Endothelial cell of umbilical vein (primary cell): Measurements from ENCODE around the gene CD164L2. TPM values are rescaled to one million over a fixed set of nuclear protein-coding genes. Genes with fewer than 3 reads are reported as not detected.

Experiments
- BruUV-seq: library from RNA; stranded (reverse); fragments of 400-500 nt; replicated peaks from 2 replicates; lab custom pipeline; 2021; lab: Mats Ljungman, UMichigan
- CTCF ChIA-PET: fragments of 300-600, 350-600 bp; sonication (Branson Sonifier 250); formaldehyde crosslinking; loops from one replicate; lab custom pipeline; 2021; ENCODE audit warnings: antibody characterized with exemption, inconsistent platforms; lab: Charles Lee
- POLR2A ChIA-PET: fragments of 300-600, 350-600 bp; sonication (Branson Sonifier 250); formaldehyde crosslinking; loops from one replicate; lab custom pipeline; 2021; ENCODE audit warnings: antibody characterized with exemption, inconsistent platforms; lab: Charles Lee
- DNase-seq: peaks from one replicate; pipeline ENCODE4 v3.0.0-alpha.2; 2011; ENCODE audit warnings: low read depth, low spot score
- FAIRE-seq: peaks from 2 replicates; lab custom pipeline; 2011; peaks lifted over from hg19 to GRCh38; lab: Jason Lieb, UNC
- H2AFZ ChIP-seq: 2 replicates; pipeline ENCODE4 v1.6.0; 2012; ENCODE audit warnings: low read depth, low read length, control low read depth, inconsistent platforms
- H3K27ac ChIP-seq: 2 replicates; pipeline ENCODE4 v1.5.1; 2011; ENCODE audit warnings: low read depth, mild to moderate bottlenecking, control low read depth, low read length, moderate library complexity; ENCODE audit not compliant: insufficient read depth
- H3K27me3 ChIP-seq, 2 experiments: 2 replicates each; pipeline versions ENCODE4 v1.6.0 to v1.6.1; 2011; ENCODE audit warnings: low read length in 2 of 2, mixed read lengths in 1 of 2; ENCODE audit not compliant: control insufficient read depth in 2 of 2, insufficient read depth in 2 of 2
- H3K36me3 ChIP-seq, 2 experiments: 2 replicates in 1 of 2; 3 replicates in 1 of 2; pipeline ENCODE4 v1.5.1; 2011; ENCODE audit warnings: low read length in 2 of 2, mild to moderate bottlenecking in 1 of 2, moderate library complexity in 1 of 2; ENCODE audit not compliant: control insufficient read depth in 2 of 2, insufficient read depth in 2 of 2; ENCODE audit errors: extremely low read depth in 1 of 2
- H3K4me1 ChIP-seq: 3 replicates; pipeline ENCODE4 v1.5.1; 2011; ENCODE audit warnings: mild to moderate bottlenecking, low read length; ENCODE audit not compliant: control insufficient read depth, insufficient read depth; ENCODE audit errors: extremely low read depth
- H3K4me2 ChIP-seq: 2 replicates; pipeline ENCODE4 v1.6.1; 2011; ENCODE audit warnings: low read length, control low read depth, mixed read lengths; ENCODE audit not compliant: insufficient read depth
- H3K4me3 ChIP-seq, 3 experiments: fragments of 200-600 bp in 1 of 3; sonication (generic), shearing (Covaris generic) in 1 of 3; replicated peaks in 1 of 3; 2 replicates each; pipeline ENCODE4 v1.5.1; 2011 to 2016; ENCODE audit warnings: control low read depth in 3 of 3, low read length in 3 of 3, mild to moderate bottlenecking in 2 of 3, inconsistent platforms in 1 of 3, low read depth in 1 of 3, moderate library complexity in 1 of 3; ENCODE audit not compliant: insufficient read depth in 1 of 3
- H3K79me2 ChIP-seq: 2 replicates; pipeline ENCODE4 v1.6.0; 2012; ENCODE audit warnings: low read length, inconsistent platforms; ENCODE audit not compliant: control insufficient read depth, insufficient read depth
- H3K9ac ChIP-seq: replicated peaks from 2 replicates; pipeline ENCODE3; 2011; ENCODE audit warnings: low read length, control low read depth; ENCODE audit not compliant: insufficient read depth; ENCODE audit errors: extremely low read depth
- H3K9me1 ChIP-seq: replicated peaks from 3 replicates; pipeline ENCODE4 v1.6.0; 2011; ENCODE audit warnings: mild to moderate bottlenecking, low read length; ENCODE audit not compliant: control insufficient read depth, insufficient read depth; ENCODE audit errors: extremely low read depth
- H3K9me3 ChIP-seq: replicated peaks from 2 replicates; pipeline ENCODE4 v1.5.1; 2012; ENCODE audit warnings: low read length, inconsistent platforms; ENCODE audit not compliant: control insufficient read depth, insufficient read depth
- H4K20me1 ChIP-seq: replicated peaks from 2 replicates; pipeline ENCODE3; 2011; ENCODE audit warnings: mild to moderate bottlenecking, low read length; ENCODE audit not compliant: control insufficient read depth, insufficient read depth; ENCODE audit errors: extremely low read depth
- EZH2 ChIP-seq: IDR thresholded peaks from 2 replicates; pipeline ENCODE4 v1.6.1; 2012; ENCODE audit warnings: borderline replicate concordance, low read depth, mild to moderate bottlenecking, moderate library complexity, low read length, inconsistent platforms; ENCODE audit not compliant: severe bottlenecking
- FOS ChIP-seq: IDR thresholded peaks from 2 replicates; pipeline ENCODE4 v1.6.1; 2011; ENCODE audit warnings: mild to moderate bottlenecking, low read length, moderate library complexity, borderline replicate concordance; ENCODE audit not compliant: insufficient read depth
- GATA2 ChIP-seq: IDR thresholded peaks from 2 replicates; pipeline ENCODE4 v1.7.0; 2011; ENCODE audit warnings: low read depth, mild to moderate bottlenecking, moderate library complexity, mixed read lengths, low read length; ENCODE audit not compliant: insufficient read length, insufficient read depth
- JUN ChIP-seq: IDR thresholded peaks from 2 replicates; pipeline ENCODE4 v1.6.1; 2011; ENCODE audit warnings: borderline replicate concordance, low read depth; ENCODE audit not compliant: insufficient read length, insufficient read depth
- MYC ChIP-seq: IDR thresholded peaks from one replicate; pipeline ENCODE4 v1.6.1; 2011; ENCODE audit warnings: mild to moderate bottlenecking, low read depth, low read length
- POLR2A ChIP-seq: IDR thresholded peaks from 2 replicates; pipeline ENCODE4 v1.6.1; 2012; ENCODE audit warnings: low read depth, mild to moderate bottlenecking, control low read depth, low read length
- POLR2AphosphoS5 ChIP-seq: IDR thresholded peaks from 2 replicates; pipeline ENCODE4 v1.6.1; 2012; ENCODE audit warnings: low read depth, mild to moderate bottlenecking, control low read depth, low read length, moderate library complexity; ENCODE audit not compliant: insufficient read depth
- dilution Hi-C: fragments of 300-500 bp; cut with MboI; formaldehyde crosslinking; loops from one replicate; pipeline ENCODE4 v1.15.0; 2019; ENCODE audit warnings: low sequenced_read_pairs; ENCODE audit not compliant: extremely low pct_ligation_motif_present
- intact Hi-C: fragments of 100-400 bp; cut with micrococcal nuclease; formaldehyde crosslinking; loops from one replicate; pipeline ENCODE4 v1.10.0; 2022
- polyA plus RNA-seq, 4 experiments: library from polyadenylated mRNA; depleted of rRNA in 3 of 4; stranded (reverse) in 3 of 4; unstranded in 1 of 4; fragments of >200 nt; gene quantifications; 2 replicates each; pipeline versions ENCODE4 v1.2.1 to v1.2.3, GENCODE V29; 2011 to 2012; ENCODE audit warnings: missing spikeins in 1 of 4
- total RNA-seq: library from RNA; stranded (reverse); gene quantifications from 2 replicates; pipeline ENCODE4 v1.2.3, GENCODE V29; 2021
- TF ChIP-seq, protein P1 (sequence below): IDR thresholded peaks from 2 replicates; pipeline ENCODE4 v1.6.1; 2011; ENCODE audit not compliant: insufficient read depth, insufficient read length
- TF ChIP-seq, protein P2 (sequence below), 2 donors: IDR thresholded peaks; 1 replicate in 1 of 2; 2 replicates in 1 of 2; pipeline ENCODE4 v1.5.1; 2011; ENCODE audit warnings: low read length in 2 of 2, mild to moderate bottlenecking in 2 of 2, moderate library complexity in 2 of 2, control low read depth in 1 of 2, inconsistent platforms in 1 of 2, low read depth in 1 of 2; ENCODE audit not compliant: insufficient read depth in 1 of 2; ENCODE audit errors: extremely low read depth in 1 of 2

CD164L2 gene
- total and polyA plus RNA-seq, 2 donors (not counting 3 experiments of a cell fraction or from before 2014, with no cell fraction given): not detected

DNA sequence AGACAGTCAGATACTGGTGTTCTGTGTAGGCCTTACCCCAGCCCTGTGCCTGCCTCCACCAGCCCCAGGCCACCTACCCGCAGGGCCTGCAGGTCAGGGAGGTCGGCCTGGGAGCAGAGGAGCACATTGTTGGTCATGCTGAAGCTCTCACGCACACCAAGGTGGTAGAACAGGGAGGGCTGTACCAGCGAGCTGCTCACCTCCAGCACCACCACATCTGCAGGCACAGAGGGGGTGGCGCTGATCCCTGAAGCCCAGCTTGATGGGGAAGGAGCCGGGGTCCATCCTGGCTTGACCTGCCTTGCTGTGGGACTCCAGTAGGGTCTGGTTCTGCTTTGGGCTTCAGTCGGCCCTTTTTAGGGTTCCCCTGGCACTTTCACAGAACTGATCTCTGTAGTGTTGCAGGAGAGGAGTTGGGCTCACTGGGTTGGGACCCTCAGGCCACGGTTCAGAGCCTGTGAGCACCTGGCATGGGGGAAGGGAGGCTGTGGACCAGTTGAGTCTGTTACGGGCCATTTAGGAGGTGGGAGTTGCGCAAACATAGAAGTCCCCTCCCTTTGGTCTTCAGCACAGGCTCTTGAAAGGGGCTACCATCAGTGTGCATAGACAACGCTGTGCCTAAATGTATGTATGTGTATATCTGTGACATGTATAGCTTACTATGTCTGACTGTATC, 18.3 kb downstream of the CD164L2 start:
- DNase-seq (no peak), FAIRE-seq (no peak)
- H3K4me1 ChIP-seq: peaks cover 15% of the 10 kb centered on the region
- BruUV-seq: no TSS peak
- dilution Hi-C loops: no loop called here
- no peaks in the 10 kb centered on the region for H4K20me1 ChIP-seq
- CTCF ChIA-PET: interaction anchor here (0.7 to 6.8 kb wide), 17 partner anchors 9 to 320 kb away, joined by 3 to 57 read pairs (median 5); partner anchors contain the start of genes CD164L2 and GPR3
- H3K9ac ChIP-seq: no peak overlapping the region
- peaks cover 0 to 2% of the 10 kb centered on the region in 2 experiments for H3K36me3 ChIP-seq
- peak overlapping the region in 2 of 3 experiments; percentile 6 to 51 for H3K4me3 ChIP-seq
- POLR2A ChIA-PET: interaction anchor here (1.3 to 1.7 kb wide), 2 partner anchors 9 to 30 kb away, joined by 3 to 4 read pairs; no protein-coding TSS in a partner anchor
- H3K27ac ChIP-seq: peak overlapping the region; percentile 5
- H3K4me2 ChIP-seq: peak overlapping the region; percentile 80
- no peaks in the 10 kb centered on the region for H3K79me2 ChIP-seq
- intact Hi-C loops: loop anchor here (1.0 kb wide), 2 partner anchors 8 to 43 kb away; partner anchors contain the start of gene TMEM222
- no peaks in the 10 kb centered on the region for H3K9me1 ChIP-seq
- no peaks in the 10 kb centered on the region for H3K27me3 ChIP-seq
- H3K9me3 ChIP-seq: no peaks in the 10 kb centered on the region
- peak overlapping the region; percentile 97 for H2AFZ ChIP-seq
- TF ChIP-seq GATA2 (no peak), POLR2A (no peak), POLR2AphosphoS5 (no peak), FOS (no peak), MYC (no peak), JUN (no peak), EZH2 (no peak)
- TF ChIP-seq, protein P1, sequence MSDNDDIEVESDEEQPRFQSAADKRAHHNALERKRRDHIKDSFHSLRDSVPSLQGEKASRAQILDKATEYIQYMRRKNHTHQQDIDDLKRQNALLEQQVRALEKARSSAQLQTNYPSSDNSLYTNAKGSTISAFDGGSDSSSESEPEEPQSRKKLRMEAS: no peak
- TF ChIP-seq, protein P2, sequence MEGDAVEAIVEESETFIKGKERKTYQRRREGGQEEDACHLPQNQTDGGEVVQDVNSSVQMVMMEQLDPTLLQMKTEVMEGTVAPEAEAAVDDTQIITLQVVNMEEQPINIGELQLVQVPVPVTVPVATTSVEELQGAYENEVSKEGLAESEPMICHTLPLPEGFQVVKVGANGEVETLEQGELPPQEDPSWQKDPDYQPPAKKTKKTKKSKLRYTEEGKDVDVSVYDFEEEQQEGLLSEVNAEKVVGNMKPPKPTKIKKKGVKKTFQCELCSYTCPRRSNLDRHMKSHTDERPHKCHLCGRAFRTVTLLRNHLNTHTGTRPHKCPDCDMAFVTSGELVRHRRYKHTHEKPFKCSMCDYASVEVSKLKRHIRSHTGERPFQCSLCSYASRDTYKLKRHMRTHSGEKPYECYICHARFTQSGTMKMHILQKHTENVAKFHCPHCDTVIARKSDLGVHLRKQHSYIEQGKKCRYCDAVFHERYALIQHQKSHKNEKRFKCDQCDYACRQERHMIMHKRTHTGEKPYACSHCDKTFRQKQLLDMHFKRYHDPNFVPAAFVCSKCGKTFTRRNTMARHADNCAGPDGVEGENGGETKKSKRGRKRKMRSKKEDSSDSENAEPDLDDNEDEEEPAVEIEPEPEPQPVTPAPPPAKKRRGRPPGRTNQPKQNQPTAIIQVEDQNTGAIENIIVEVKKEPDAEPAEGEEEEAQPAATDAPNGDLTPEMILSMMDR (IDR thresholded peaks at IDR 0.05; ENCODE audit: extremely low read depth in 1 of 2, insufficient read depth in 1 of 2, low read depth in 1 of 2, low read length in 2 of 2): no peak
